HEK293 (cell line): Measurements from ENCODE around the gene ZNF608.

Source experiments
- BCL11B ChIP-seq: fragments of 450-650 bp; formaldehyde crosslinking; IDR thresholded peaks from 2 replicates; pipeline ENCODE4 v1.5.1; 2016; ENCODE audit warnings: low read depth, missing biosample characterization, missing genetic modification characterization
- GLI4 ChIP-seq: fragments of 450-650 bp; formaldehyde crosslinking; IDR thresholded peaks from 2 replicates; pipeline ENCODE4 v1.5.1; 2016; ENCODE audit warnings: missing biosample characterization, missing genetic modification characterization
- HOXA7 ChIP-seq: sonication (generic); formaldehyde crosslinking; IDR thresholded peaks from 2 replicates; pipeline ENCODE4 v1.8.1; 2022; ENCODE audit warnings: missing genetic modification reagents, borderline replicate concordance
- HOXD13 ChIP-seq: sonication (generic); formaldehyde crosslinking; IDR thresholded peaks from 2 replicates; pipeline ENCODE4 v1.8.0; 2022; ENCODE audit warnings: missing genetic modification reagents, borderline replicate concordance
- KLF1 ChIP-seq: fragments of 450-650 bp; formaldehyde crosslinking; IDR thresholded peaks from 2 replicates; pipeline ENCODE4 v1.5.1; 2016; ENCODE audit warnings: missing biosample characterization, missing genetic modification characterization
- KLF9 ChIP-seq: fragments of 450-650 bp; formaldehyde crosslinking; IDR thresholded peaks from 2 replicates; pipeline ENCODE4 v1.5.1; 2016; ENCODE audit warnings: missing biosample characterization, missing genetic modification characterization, low read depth
- OVOL3 ChIP-seq: fragments of 450-650 bp; formaldehyde crosslinking; IDR thresholded peaks from 2 replicates; pipeline ENCODE4 v1.5.1; 2016; ENCODE audit warnings: missing biosample characterization, missing genetic modification characterization
- PRDM1 ChIP-seq: fragments of 450-650 bp; formaldehyde crosslinking; IDR thresholded peaks from 2 replicates; pipeline ENCODE4; 2016; ENCODE audit warnings: missing biosample characterization, missing genetic modification characterization
- PRDM6 ChIP-seq: fragments of 450-650 bp; formaldehyde crosslinking; IDR thresholded peaks from 2 replicates; pipeline ENCODE4 v1.5.1; 2017; ENCODE audit warnings: missing biosample characterization, missing genetic modification characterization
- SCRT2 ChIP-seq: fragments of 450-650 bp; formaldehyde crosslinking; IDR thresholded peaks from 2 replicates; pipeline ENCODE4 v1.5.1; 2016; ENCODE audit warnings: missing biosample characterization, missing genetic modification characterization
- SETDB1 ChIP-seq: IDR thresholded peaks from one replicate; pipeline ENCODE4 v1.6.1; 2017; ENCODE audit warnings: mild to moderate bottlenecking, low read length, moderate library complexity, mixed read lengths; ENCODE audit not compliant: insufficient read length
- WT1 ChIP-seq: fragments of 450-650 bp; formaldehyde crosslinking; IDR thresholded peaks from 2 replicates; pipeline ENCODE4 v1.5.1; 2016; ENCODE audit warnings: missing biosample characterization, missing genetic modification characterization
- ZEB2 ChIP-seq: fragments of 450-650 bp; formaldehyde crosslinking; IDR thresholded peaks from 2 replicates; pipeline ENCODE4 v1.5.1; 2016; ENCODE audit warnings: missing biosample characterization, missing genetic modification characterization
- ZFHX2 ChIP-seq: fragments of 450-650 bp; formaldehyde crosslinking; conservative IDR thresholded peaks from 2 replicates; pipeline ENCODE4 v1.5.1; 2016; ENCODE audit warnings: missing biosample characterization, missing genetic modification characterization
- ZIC2 ChIP-seq: fragments of 450-650 bp; formaldehyde crosslinking; IDR thresholded peaks from 2 replicates; pipeline ENCODE4 v1.5.1; 2016; ENCODE audit warnings: missing biosample characterization, missing genetic modification characterization
- ZNF10 ChIP-seq: fragments of 450-650 bp; formaldehyde crosslinking; IDR thresholded peaks from 2 replicates; pipeline ENCODE4 v1.5.1; 2017; ENCODE audit warnings: missing biosample characterization, missing genetic modification characterization
- ZNF138 ChIP-seq: fragments of 450-650 bp; formaldehyde crosslinking; IDR thresholded peaks from 2 replicates; pipeline ENCODE4 v1.5.1; 2016; ENCODE audit warnings: missing biosample characterization, missing genetic modification characterization, borderline replicate concordance
- ZNF155 ChIP-seq: fragments of 450-650 bp; formaldehyde crosslinking; IDR thresholded peaks from 2 replicates; pipeline ENCODE4 v1.5.1; 2016; ENCODE audit warnings: missing biosample characterization, missing genetic modification characterization
- ZNF202 ChIP-seq: fragments of 450-650 bp; formaldehyde crosslinking; IDR thresholded peaks from 2 replicates; pipeline ENCODE4 v1.5.1; 2016; ENCODE audit warnings: missing biosample characterization, missing genetic modification characterization, borderline replicate concordance
- ZNF211 ChIP-seq: fragments of 450-650 bp; formaldehyde crosslinking; IDR thresholded peaks from 2 replicates; pipeline ENCODE4 v1.5.1; 2016; ENCODE audit warnings: low read depth, missing biosample characterization, missing genetic modification characterization
- ZNF24 ChIP-seq: fragments of 450-650 bp; formaldehyde crosslinking; IDR thresholded peaks from 2 replicates; pipeline ENCODE4 v1.5.1; 2016; ENCODE audit warnings: missing biosample characterization, missing genetic modification characterization
- ZNF266 ChIP-seq: fragments of 450-650 bp; formaldehyde crosslinking; IDR thresholded peaks from 2 replicates; pipeline ENCODE4 v1.5.1; 2016; ENCODE audit warnings: missing biosample characterization, missing genetic modification characterization, low read depth
- ZNF324 ChIP-seq: fragments of 450-650 bp; formaldehyde crosslinking; IDR thresholded peaks from 2 replicates; pipeline ENCODE4 v1.5.1; 2016; ENCODE audit warnings: missing biosample characterization, missing genetic modification characterization
- ZNF341 ChIP-seq: fragments of 450-650 bp; formaldehyde crosslinking; IDR thresholded peaks from 2 replicates; pipeline ENCODE4; 2016; ENCODE audit warnings: low read depth, missing biosample characterization, missing genetic modification characterization
- ZNF391 ChIP-seq: fragments of 450-650 bp; formaldehyde crosslinking; IDR thresholded peaks from 2 replicates; pipeline ENCODE4 v1.5.1; 2016; ENCODE audit warnings: low read depth, missing biosample characterization, missing genetic modification characterization, borderline replicate concordance
- ZNF560 ChIP-seq: fragments of 450-650 bp; formaldehyde crosslinking; IDR thresholded peaks from 2 replicates; pipeline ENCODE4 v1.5.1; 2017; ENCODE audit warnings: missing biosample characterization, missing genetic modification characterization, borderline replicate concordance
- ZNF571 ChIP-seq: fragments of 450-650 bp; formaldehyde crosslinking; IDR thresholded peaks from 2 replicates; pipeline ENCODE4 v1.5.0; 2017; ENCODE audit warnings: missing biosample characterization, missing genetic modification characterization
- ZNF585B ChIP-seq: fragments of 450-650 bp; formaldehyde crosslinking; IDR thresholded peaks from 2 replicates; pipeline ENCODE4 v1.5.1; 2016; ENCODE audit warnings: missing biosample characterization, missing genetic modification characterization
- ZNF596 ChIP-seq: fragments of 450-650 bp; IDR thresholded peaks from 2 replicates; pipeline ENCODE4 v1.5.0; 2018; ENCODE audit warnings: missing biosample characterization, mild to moderate bottlenecking, missing genetic modification characterization, moderate library complexity
- ZNF600 ChIP-seq: fragments of 450-650 bp; formaldehyde crosslinking; IDR thresholded peaks from 2 replicates; pipeline ENCODE4 v1.5.1; 2016; ENCODE audit warnings: missing biosample characterization, missing genetic modification characterization
- ZNF623 ChIP-seq: fragments of 450-650 bp; formaldehyde crosslinking; IDR thresholded peaks from 2 replicates; pipeline ENCODE4 v1.5.1; 2016; ENCODE audit warnings: missing biosample characterization, missing genetic modification characterization
- ZNF747 ChIP-seq: fragments of 450-650 bp; formaldehyde crosslinking; IDR thresholded peaks from 2 replicates; pipeline ENCODE4 v1.5.1; 2016; ENCODE audit warnings: missing biosample characterization, missing genetic modification characterization
- ZNF777 ChIP-seq: fragments of 450-650 bp; formaldehyde crosslinking; IDR thresholded peaks from 2 replicates; pipeline ENCODE4 v1.5.1; 2017; ENCODE audit warnings: missing biosample characterization, missing genetic modification characterization, borderline replicate concordance
- ZNF785 ChIP-seq: fragments of 450-650 bp; formaldehyde crosslinking; IDR thresholded peaks from 2 replicates; pipeline ENCODE4 v1.5.1; 2016; ENCODE audit warnings: missing biosample characterization, missing genetic modification characterization
- ZSCAN18 ChIP-seq: fragments of 450-650 bp; formaldehyde crosslinking; IDR thresholded peaks from 2 replicates; pipeline ENCODE4 v1.5.1; 2016; ENCODE audit warnings: missing biosample characterization, missing genetic modification characterization
- TF ChIP-seq, protein P1 (sequence below): fragments of 450-650 bp; formaldehyde crosslinking; IDR thresholded peaks from 2 replicates; pipeline ENCODE4 v1.5.1; 2016; ENCODE audit warnings: missing biosample characterization, missing genetic modification characterization
- TF ChIP-seq, protein P2 (sequence below): fragments of 450-650 bp; formaldehyde crosslinking; IDR thresholded peaks from 2 replicates; pipeline ENCODE4 v1.5.1; 2016; ENCODE audit warnings: missing biosample characterization, missing genetic modification characterization

The ZNF608 gene

DNA sequence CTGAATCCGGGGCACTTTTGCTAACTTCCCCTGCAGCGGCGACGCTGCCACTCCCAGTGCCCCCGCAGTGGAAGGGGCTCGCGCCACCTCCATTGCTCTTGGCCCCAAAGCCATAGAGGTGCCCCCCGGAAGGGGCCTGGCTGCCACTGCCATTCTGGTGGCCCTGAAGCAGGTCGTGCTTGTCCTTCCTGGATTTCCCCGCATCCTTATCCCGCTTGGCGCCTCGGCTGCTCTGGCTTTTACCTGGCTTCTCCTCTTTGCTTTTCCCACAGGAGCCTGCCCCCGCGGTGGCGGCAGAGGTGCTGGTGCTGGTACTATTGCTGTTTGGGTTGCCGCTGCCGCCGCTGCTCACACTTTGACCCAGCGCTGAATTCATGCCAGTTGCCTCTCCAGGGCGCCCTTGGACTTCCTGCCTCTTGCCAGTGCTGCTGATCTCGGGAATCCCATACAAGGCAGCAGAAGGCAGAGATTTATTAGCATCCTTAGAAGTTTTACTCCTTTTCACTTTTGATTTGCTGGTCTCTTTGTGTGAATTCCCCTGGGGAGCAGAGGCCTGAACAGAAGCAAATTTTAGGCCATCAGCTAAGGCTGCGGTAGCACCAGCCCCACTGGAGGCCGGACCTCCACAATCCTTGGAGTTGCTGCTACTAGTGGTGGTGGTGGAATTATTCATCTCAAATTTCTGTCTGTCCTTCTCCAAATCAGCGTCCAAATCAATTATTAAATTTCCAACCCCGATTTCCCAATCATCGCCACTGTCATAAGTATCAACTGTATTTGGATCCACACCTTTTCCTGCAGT, 2.1 kb downstream of the ZNF608 start (continued):
- TF ChIP-seq ZNF211 (tag by site-specific recombination) (no peak), OVOL3 (tag by site-specific recombination) (no peak), BCL11B (no peak), SCRT2 (no peak), HOXA7 (no peak), ZEB2 (tag by site-specific recombination) (peak; percentile 53; the same call in 1 of the 2 replicates), ZNF391 (tag by site-specific recombination) (no peak; the same call in 1 of the 2 replicates), ZSCAN18 (no peak), WT1 (tag by site-specific recombination) (peak; percentile 9; the same call in 1 of the 2 replicates), PRDM6 (tag by site-specific recombination) (peak; percentile 74), ZNF596 (no peak), ZNF747 (tag by site-specific recombination) (no peak), KLF9 (tag by site-specific recombination) (no peak), ZNF623 (tag by site-specific recombination) (no peak), ZNF777 (tag by site-specific recombination) (no peak), ZNF324 (tag by site-specific recombination) (no peak), KLF1 (tag by site-specific recombination) (no peak), ZNF138 (tag by site-specific recombination) (no peak), ZNF155 (tag by site-specific recombination) (no peak), ZNF571 (tag by site-specific recombination) (no peak), ZNF585B (tag by site-specific recombination) (no peak), HOXD13 (no peak), ZIC2 (tag by site-specific recombination) (peak; percentile 79), ZNF202 (no peak), GLI4 (tag by site-specific recombination) (no peak), SETDB1 (no peak), ZNF600 (tag by site-specific recombination) (peak; percentile 41; the same call in 1 of the 2 replicates), ZNF10 (tag by site-specific recombination) (no peak), ZNF341 (peak; percentile 19; the same call in 1 of the 2 replicates), ZNF560 (tag by site-specific recombination) (no peak), ZNF266 (tag by site-specific recombination) (no peak), ZFHX2 (tag by site-specific recombination) (peak; percentile 26; the same call in 1 of the 2 replicates), ZNF785 (tag by site-specific recombination) (no peak), PRDM1 (tag by site-specific recombination) (peak; percentile 18; the same call in 1 of the 2 replicates), ZNF24 (no peak)
- TF ChIP-seq, protein P1, sequence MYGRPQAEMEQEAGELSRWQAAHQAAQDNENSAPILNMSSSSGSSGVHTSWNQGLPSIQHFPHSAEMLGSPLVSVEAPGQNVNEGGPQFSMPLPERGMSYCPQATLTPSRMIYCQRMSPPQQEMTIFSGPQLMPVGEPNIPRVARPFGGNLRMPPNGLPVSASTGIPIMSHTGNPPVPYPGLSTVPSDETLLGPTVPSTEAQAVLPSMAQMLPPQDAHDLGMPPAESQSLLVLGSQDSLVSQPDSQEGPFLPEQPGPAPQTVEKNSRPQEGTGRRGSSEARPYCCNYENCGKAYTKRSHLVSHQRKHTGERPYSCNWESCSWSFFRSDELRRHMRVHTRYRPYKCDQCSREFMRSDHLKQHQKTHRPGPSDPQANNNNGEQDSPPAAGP (tag by site-specific recombination), result no peak
- TF ChIP-seq, protein P2, sequence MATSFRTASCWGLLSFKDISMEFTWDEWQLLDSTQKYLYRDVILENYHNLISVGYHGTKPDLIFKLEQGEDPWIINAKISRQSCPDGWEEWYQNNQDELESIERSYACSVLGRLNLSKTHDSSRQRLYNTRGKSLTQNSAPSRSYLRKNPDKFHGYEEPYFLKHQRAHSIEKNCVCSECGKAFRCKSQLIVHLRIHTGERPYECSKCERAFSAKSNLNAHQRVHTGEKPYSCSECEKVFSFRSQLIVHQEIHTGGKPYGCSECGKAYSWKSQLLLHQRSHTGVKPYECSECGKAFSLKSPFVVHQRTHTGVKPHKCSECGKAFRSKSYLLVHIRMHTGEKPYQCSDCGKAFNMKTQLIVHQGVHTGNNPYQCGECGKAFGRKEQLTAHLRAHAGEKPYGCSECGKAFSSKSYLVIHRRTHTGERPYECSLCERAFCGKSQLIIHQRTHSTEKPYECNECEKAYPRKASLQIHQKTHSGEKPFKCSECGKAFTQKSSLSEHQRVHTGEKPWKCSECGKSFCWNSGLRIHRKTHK (tag by site-specific recombination), result no peak
